Measurements from ENCODE around the gene ZNF649. TPM values are rescaled to one million over a fixed set of nuclear protein-coding genes. Genes with fewer than 3 reads are reported as not detected.
A peak's percentile ranks its signal among the peaks of the same experiment; 100 is the strongest.

ZNF649 gene
- total RNA-seq (2021; ENCODE audit: unreplicated experiment) (4.3 TPM), Bru-seq, nascent RNA (percentile 68 among the genes with signal in this experiment), BruChase-seq, experiment 1, labeled RNA remaining after a 2-hour chase (percentile 67 among the genes with signal in this experiment), BruChase-seq, experiment 2, labeled RNA remaining after a 6-hour chase (percentile 54 among the genes with signal in this experiment)
- polyA plus RNA-seq (2012; ENCODE audit: insufficient read length), result 0.91 TPM
- long read RNA-seq, partial matches to known transcripts, result 0 of 4 reads
- long read RNA-seq, other reads (novel, unspliced or antisense), result 0 of 4 reads

DNA sequence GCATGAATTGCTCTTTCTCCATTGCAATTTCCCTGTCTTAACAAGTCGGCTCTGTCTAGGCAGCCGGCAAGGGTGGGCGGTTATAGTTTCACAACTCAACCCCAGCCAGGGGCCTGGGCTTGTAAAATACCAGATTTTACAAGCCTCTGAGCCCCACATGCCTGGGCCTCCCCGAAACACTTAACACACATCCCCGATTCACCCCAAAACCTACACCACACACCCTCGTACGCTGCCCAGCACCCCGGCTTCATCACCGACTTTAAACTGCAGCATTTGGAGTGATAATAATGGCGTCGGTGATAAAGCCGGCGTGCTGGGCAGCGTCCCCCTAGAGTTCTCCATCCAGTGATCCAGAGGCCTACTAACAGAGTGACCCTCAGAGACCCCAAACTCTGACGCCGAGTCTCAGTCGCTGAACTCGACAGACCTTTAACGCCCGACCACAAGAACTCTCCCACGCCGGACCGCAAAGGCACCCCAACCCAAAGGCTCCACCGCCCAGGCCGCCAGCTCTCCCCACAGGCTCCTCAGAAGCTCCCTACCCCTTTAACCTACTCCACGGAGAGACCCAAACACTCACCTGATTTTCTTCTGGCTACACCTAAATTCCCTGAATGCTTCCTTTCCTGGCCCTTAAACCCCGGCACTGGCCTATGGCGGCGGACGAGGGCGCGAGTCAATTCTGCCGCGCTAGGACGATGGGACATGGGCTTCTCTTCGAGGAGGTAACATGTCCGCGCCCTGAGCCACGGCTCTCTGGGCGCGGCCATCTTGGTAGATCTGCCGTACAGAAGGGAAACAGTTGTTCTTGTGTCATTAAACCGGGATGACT lies at the start of gene ZNF649:
Gene ZNF649, minus strand, starts transcription at position 687 of the 835 bp plus-strand sequence. CDS start 4,910 bp downstream, outside the sequence.
- peak; percentile 24 for DNase-seq (ENCODE audit: low read depth, low spot score)

DNA sequence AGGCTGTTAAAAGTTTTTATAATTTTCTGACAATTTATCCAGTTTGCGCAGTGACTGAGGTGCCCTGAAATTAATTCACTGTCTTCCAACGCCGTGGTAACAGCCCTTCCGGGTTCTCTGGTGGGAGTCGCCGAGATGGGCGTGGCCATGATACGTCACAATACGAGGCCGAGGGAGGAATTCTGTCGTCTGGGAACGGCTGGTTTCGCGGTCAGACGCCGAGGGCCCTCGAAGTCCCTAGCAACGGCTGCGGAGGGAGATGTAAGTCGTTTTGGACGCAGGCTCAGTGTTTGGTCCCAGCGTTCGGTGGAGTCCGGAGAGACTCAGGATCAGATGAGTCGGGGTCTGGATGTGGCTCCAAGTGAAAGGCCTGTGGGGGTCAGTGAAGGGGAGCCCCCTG lies 44.2 kb upstream of the ZNF649 start:
- Histone ChIP-seq H3K27ac (ENCODE audit: low read length) (no peak overlapping the region), H3K36me3 (ENCODE audit: control insufficient read depth, insufficient read depth, low read length) (no peaks in the 10 kb centered on the region; the same call in 1 of the 2 replicates), H3K4me1 (ENCODE audit: control insufficient read depth, insufficient read depth, low read length) (no peaks in the 10 kb centered on the region), H3K9me3 (ENCODE audit: control insufficient read depth, insufficient read depth, low read depth, low read length) (peaks cover 36% of the 10 kb centered on the region), H3K27me3 (ENCODE audit: control insufficient read depth, insufficient read depth, low read length) (no peaks in the 10 kb centered on the region), H3K4me3 (ENCODE audit: low read depth in 2 of 2, low read length in 2 of 2) (no peak overlapping the region; a peak in 1 of 4 replicates)
- ATAC-seq (no peak), DNase-seq (ENCODE audit: low read depth, low spot score) (no peak)
- ChIA-PET CTCF (no interaction called here), POLR2A (no interaction called here)
- in situ Hi-C loops (cut with HindIII; ENCODE audit: low pct_unique_long_range_greater_than_20kb, low sequenced_read_pairs) (no loop called here), intact Hi-C loops (cut with micrococcal nuclease; ENCODE audit: unreplicated experiment) (no loop called here)
- BruUV-seq (replicated peaks), result no TSS peak
- no peak for TF ChIP-seq SIN3A (IDR thresholded peaks at IDR 0.05; ENCODE audit: borderline replicate concordance, insufficient read depth, low read depth, low read length)
- TF ChIP-seq, protein P1, sequence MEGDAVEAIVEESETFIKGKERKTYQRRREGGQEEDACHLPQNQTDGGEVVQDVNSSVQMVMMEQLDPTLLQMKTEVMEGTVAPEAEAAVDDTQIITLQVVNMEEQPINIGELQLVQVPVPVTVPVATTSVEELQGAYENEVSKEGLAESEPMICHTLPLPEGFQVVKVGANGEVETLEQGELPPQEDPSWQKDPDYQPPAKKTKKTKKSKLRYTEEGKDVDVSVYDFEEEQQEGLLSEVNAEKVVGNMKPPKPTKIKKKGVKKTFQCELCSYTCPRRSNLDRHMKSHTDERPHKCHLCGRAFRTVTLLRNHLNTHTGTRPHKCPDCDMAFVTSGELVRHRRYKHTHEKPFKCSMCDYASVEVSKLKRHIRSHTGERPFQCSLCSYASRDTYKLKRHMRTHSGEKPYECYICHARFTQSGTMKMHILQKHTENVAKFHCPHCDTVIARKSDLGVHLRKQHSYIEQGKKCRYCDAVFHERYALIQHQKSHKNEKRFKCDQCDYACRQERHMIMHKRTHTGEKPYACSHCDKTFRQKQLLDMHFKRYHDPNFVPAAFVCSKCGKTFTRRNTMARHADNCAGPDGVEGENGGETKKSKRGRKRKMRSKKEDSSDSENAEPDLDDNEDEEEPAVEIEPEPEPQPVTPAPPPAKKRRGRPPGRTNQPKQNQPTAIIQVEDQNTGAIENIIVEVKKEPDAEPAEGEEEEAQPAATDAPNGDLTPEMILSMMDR (IDR thresholded peaks at IDR 0.05), result no peak
- TF ChIP-seq POLR2AphosphoS5 (IDR thresholded peaks at IDR 0.05; ENCODE audit: low read depth, low read length), result no peak
- TF ChIP-seq, protein P2, sequence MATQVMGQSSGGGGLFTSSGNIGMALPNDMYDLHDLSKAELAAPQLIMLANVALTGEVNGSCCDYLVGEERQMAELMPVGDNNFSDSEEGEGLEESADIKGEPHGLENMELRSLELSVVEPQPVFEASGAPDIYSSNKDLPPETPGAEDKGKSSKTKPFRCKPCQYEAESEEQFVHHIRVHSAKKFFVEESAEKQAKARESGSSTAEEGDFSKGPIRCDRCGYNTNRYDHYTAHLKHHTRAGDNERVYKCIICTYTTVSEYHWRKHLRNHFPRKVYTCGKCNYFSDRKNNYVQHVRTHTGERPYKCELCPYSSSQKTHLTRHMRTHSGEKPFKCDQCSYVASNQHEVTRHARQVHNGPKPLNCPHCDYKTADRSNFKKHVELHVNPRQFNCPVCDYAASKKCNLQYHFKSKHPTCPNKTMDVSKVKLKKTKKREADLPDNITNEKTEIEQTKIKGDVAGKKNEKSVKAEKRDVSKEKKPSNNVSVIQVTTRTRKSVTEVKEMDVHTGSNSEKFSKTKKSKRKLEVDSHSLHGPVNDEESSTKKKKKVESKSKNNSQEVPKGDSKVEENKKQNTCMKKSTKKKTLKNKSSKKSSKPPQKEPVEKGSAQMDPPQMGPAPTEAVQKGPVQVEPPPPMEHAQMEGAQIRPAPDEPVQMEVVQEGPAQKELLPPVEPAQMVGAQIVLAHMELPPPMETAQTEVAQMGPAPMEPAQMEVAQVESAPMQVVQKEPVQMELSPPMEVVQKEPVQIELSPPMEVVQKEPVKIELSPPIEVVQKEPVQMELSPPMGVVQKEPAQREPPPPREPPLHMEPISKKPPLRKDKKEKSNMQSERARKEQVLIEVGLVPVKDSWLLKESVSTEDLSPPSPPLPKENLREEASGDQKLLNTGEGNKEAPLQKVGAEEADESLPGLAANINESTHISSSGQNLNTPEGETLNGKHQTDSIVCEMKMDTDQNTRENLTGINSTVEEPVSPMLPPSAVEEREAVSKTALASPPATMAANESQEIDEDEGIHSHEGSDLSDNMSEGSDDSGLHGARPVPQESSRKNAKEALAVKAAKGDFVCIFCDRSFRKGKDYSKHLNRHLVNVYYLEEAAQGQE (IDR thresholded peaks at IDR 0.05; ENCODE audit: insufficient read depth in 1 of 2, low read depth in 2 of 2, low read length in 1 of 2), result no peak
- TF ChIP-seq TCF7L2 (IDR thresholded peaks at IDR 0.05; ENCODE audit: low read depth, low read length), result no peak

More for the DNA sequence above, at the start of gene ZNF649:
- intact Hi-C loops (cut with micrococcal nuclease; ENCODE audit: unreplicated experiment), result no loop called here
- Histone ChIP-seq H3K9me3 (ENCODE audit: control insufficient read depth, insufficient read depth, low read depth, low read length) (peaks cover 27% of the 10 kb centered on the region; the same call in 1 of the 2 replicates), H3K27me3 (ENCODE audit: control insufficient read depth, insufficient read depth, low read length) (no peaks in the 10 kb centered on the region), H3K27ac (ENCODE audit: low read length) (peak within 1 kb of the TSS; percentile 84), H3K4me3 (ENCODE audit: low read depth in 2 of 2, low read length in 2 of 2) (peak within 1 kb of the TSS; percentile 63 to 71), H3K4me1 (ENCODE audit: control insufficient read depth, insufficient read depth, low read length) (no peaks in the 10 kb centered on the region), H3K36me3 (ENCODE audit: control insufficient read depth, insufficient read depth, low read length) (peaks cover 5% of the 10 kb centered on the region)
- in situ Hi-C loops (cut with HindIII; ENCODE audit: low pct_unique_long_range_greater_than_20kb, low sequenced_read_pairs), result no loop called here
- ChIA-PET POLR2A (no interaction called here), CTCF (no interaction called here)
- 0 out of 2 replicates have a peak, but pooled peaks have one; percentile 36 for TF ChIP-seq TCF7L2 (IDR thresholded peaks at IDR 0.05; ENCODE audit: low read depth, low read length)
- peak; percentile 55; the same call in 1 of the 2 replicates for TF ChIP-seq POLR2AphosphoS5 (IDR thresholded peaks at IDR 0.05; ENCODE audit: low read depth, low read length)
- TF ChIP-seq, protein P1 (IDR thresholded peaks at IDR 0.05), result 0 out of 2 replicates have a peak, but pooled peaks have one; percentile 14
- no peak for TF ChIP-seq SIN3A (IDR thresholded peaks at IDR 0.05; ENCODE audit: borderline replicate concordance, insufficient read depth, low read depth, low read length)
- TF ChIP-seq, protein P2 (IDR thresholded peaks at IDR 0.05; ENCODE audit: insufficient read depth in 1 of 2, low read depth in 2 of 2, low read length in 1 of 2), result no peak
- peak; percentile 98 for ATAC-seq
- BruUV-seq (replicated peaks), result TSS peak; percentile 82

Data from Panc1 (cell line).